Fibroblast of lung (primary cell): ENCODE results near the gene ING5. TPM values are rescaled to one million over a fixed set of nuclear protein-coding genes. Genes with fewer than 3 reads are reported as not detected.

Source experiments
- DNase-seq, 2 donors: peaks; one replicate each; pipeline versions ENCODE4 v3.0.0 to v3.0.0-alpha.2; 2010; ENCODE audit warnings: low read depth in 2 of 2
- H2AFZ ChIP-seq: 2 replicates; pipeline ENCODE4 v1.5.1; 2012; ENCODE audit warnings: low read length, control low read depth, inconsistent platforms
- H3K27ac ChIP-seq: 2 replicates; pipeline ENCODE4 v1.5.1; 2011; ENCODE audit warnings: low read length, control low read depth; ENCODE audit not compliant: insufficient read depth
- H3K27me3 ChIP-seq: 2 replicates; pipeline ENCODE4 v1.5.1; 2011; ENCODE audit warnings: mild to moderate bottlenecking, low read length; ENCODE audit not compliant: control insufficient read depth, insufficient read depth
- H3K36me3 ChIP-seq: 2 replicates; pipeline ENCODE4 v1.5.1; 2011; ENCODE audit warnings: low read length; ENCODE audit not compliant: control insufficient read depth, insufficient read depth
- H3K4me1 ChIP-seq: 2 replicates; pipeline ENCODE4 v1.5.1; 2011; ENCODE audit warnings: low read length; ENCODE audit not compliant: control insufficient read depth, insufficient read depth; ENCODE audit errors: extremely low read depth
- H3K4me2 ChIP-seq: 2 replicates; pipeline ENCODE4 v1.5.1; 2011; ENCODE audit warnings: low read length, control low read depth; ENCODE audit not compliant: insufficient read depth; ENCODE audit errors: extremely low read depth
- H3K4me3 ChIP-seq, 4 experiments: fragments of 200-600 bp in 1 of 4; sonication (generic) in 1 of 4; replicated peaks in 1 of 4; 2 replicates each; pipeline ENCODE4 v1.5.1; 2011 to 2016; ENCODE audit warnings: low read length in 4 of 4, low read depth in 3 of 4, mild to moderate bottlenecking in 3 of 4, control low read depth in 2 of 4, inconsistent platforms in 1 of 4, mixed read lengths in 1 of 4; ENCODE audit not compliant: insufficient read depth in 1 of 4; ENCODE audit errors: control extremely low read depth in 1 of 4
- H3K79me2 ChIP-seq: 2 replicates; pipeline ENCODE4 v1.5.1; 2012; ENCODE audit warnings: mild to moderate bottlenecking, low read length, inconsistent platforms; ENCODE audit not compliant: control insufficient read depth, insufficient read depth
- H3K9ac ChIP-seq: 2 replicates; pipeline ENCODE4 v1.5.1; 2011; ENCODE audit warnings: mild to moderate bottlenecking, low read length, control low read depth; ENCODE audit not compliant: insufficient read depth
- H3K9me3 ChIP-seq: 2 replicates; pipeline ENCODE4 v1.5.1; 2012; ENCODE audit warnings: low read depth, low read length; ENCODE audit not compliant: control insufficient read depth, insufficient read depth
- H4K20me1 ChIP-seq: 2 replicates; pipeline ENCODE4 v1.5.1; 2011; ENCODE audit warnings: low read length; ENCODE audit not compliant: control insufficient read depth, insufficient read depth; ENCODE audit errors: extremely low read depth
- CTCF ChIP-seq, 2 donors: IDR thresholded peaks in 1 of 2; conservative IDR thresholded peaks in 1 of 2; 1 replicate in 1 of 2; 2 replicates in 1 of 2; pipeline ENCODE4 v1.5.1; 2011 to 2012; ENCODE audit warnings: low read length in 2 of 2, control low read depth in 1 of 2, inconsistent platforms in 1 of 2, low read depth in 1 of 2, mild to moderate bottlenecking in 1 of 2
- EZH2 ChIP-seq: IDR thresholded peaks from 2 replicates; pipeline ENCODE4 v1.5.1; 2012; ENCODE audit warnings: low read length, control low read depth, mild to moderate bottlenecking; ENCODE audit errors: missing control alignments
- polyA plus RNA-seq, 2 donors: library from polyadenylated mRNA; depleted of rRNA in 1 of 2; stranded (reverse) in 1 of 2; unstranded in 1 of 2; fragments of >200 nt; gene quantifications; 2 replicates each; pipeline ENCODE4 v1.2.1, GENCODE V29; 2011 to 2012; ENCODE audit warnings: missing spikeins in 1 of 2
- total RNA-seq: library from RNA; depleted of rRNA; stranded (reverse); fragments of >200 nt; gene quantifications from 2 replicates; pipeline ENCODE4 v1.2.1, GENCODE V29; 2014

The ING5 gene
- total and polyA plus RNA-seq, 2 donors (not counting 1 experiment from before 2014, with no cell fraction given): 17.4 to 27.4 TPM

GRCh38 chr2:241724259-241724974, 22.6 kb downstream of the ING5 start:
- no peaks in the 10 kb centered on the region for H3K27me3 ChIP-seq

DNA sequence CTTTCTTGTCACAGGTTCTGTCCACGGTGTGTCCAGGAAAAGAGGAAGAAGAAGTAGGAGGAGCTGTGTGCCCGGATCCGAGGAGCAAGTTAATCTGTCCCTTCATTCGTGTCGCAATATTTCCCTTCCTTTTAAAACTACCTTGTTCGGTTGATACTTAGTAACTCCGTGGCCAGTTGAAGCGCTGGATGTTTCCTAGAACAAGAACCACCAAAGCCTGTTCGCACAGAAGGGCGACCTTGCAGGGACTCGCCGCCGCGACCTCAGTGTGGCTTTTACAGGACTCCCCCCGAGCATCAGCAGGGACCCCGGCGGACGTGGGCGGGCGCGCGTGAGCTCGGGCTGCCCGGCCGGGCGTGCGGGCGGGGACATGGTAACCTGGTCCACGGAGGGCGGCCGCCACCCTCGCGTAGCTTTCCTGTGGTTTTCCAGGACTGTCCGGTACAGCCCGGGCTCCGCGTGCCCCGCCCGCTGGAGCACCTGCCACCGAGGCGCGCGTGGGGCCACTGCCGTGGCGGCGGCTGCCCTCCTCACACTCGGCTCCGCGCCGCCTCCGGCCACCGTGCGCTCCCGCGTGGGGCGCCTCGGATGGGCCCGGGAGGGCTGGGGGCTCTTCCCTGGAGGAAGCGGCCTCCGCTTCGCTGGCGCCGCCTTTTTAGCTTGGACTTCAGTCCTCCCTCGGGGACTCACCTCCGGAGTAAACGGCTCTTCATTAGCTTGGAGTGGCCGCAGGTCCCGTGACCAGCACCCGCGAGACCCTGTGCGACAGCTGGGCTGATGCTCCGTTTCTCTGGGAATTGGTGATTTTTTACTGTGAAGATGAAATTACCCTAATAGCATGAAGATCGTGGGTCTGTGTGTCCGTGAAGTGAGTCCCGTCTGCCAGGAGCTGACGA, 23.4 kb downstream of the ING5 start:
- H3K79me2 ChIP-seq: no peaks in the 10 kb centered on the region
- H3K4me1 ChIP-seq: no peaks in the 10 kb centered on the region
- TF ChIP-seq EZH2: no peak
- TF ChIP-seq CTCF (conservative IDR thresholded peaks at IDR 0.05 in 1 of 2, IDR thresholded peaks at IDR 0.05 in 1 of 2; ENCODE audit: low read depth in 1 of 2, low read length in 2 of 2): no peak
- H3K4me3 ChIP-seq: no peak overlapping the region
- H3K36me3 ChIP-seq: peaks cover 11% of the 10 kb centered on the region
- H3K9ac ChIP-seq: no peak overlapping the region
- H4K20me1 ChIP-seq: no peaks in the 10 kb centered on the region
- H3K27me3 ChIP-seq: no peaks in the 10 kb centered on the region
- DNase-seq: no peak
- H2AFZ ChIP-seq: no peak overlapping the region
- H3K4me2 ChIP-seq: no peak overlapping the region
- H3K9me3 ChIP-seq: no peaks in the 10 kb centered on the region
- H3K27ac ChIP-seq: no peak overlapping the region

More at GRCh38 chr2:241724259-241724974, 22.6 kb downstream of the ING5 start:
- Histone ChIP-seq H3K79me2 (no peaks in the 10 kb centered on the region), H3K9me3 (no peaks in the 10 kb centered on the region), H4K20me1 (no peaks in the 10 kb centered on the region), H3K4me1 (no peaks in the 10 kb centered on the region), H3K4me3 (no peak overlapping the region), H3K9ac (no peak overlapping the region), H3K4me2 (no peak overlapping the region), H3K27ac (no peak overlapping the region), H2AFZ (no peak overlapping the region), H3K36me3 (peaks cover 16% of the 10 kb centered on the region)
- no peak for DNase-seq
- TF ChIP-seq CTCF (conservative IDR thresholded peaks at IDR 0.05 in 1 of 2, IDR thresholded peaks at IDR 0.05 in 1 of 2; ENCODE audit: low read depth in 1 of 2, low read length in 2 of 2): peak in 1 of 2 donors; percentile 12
- TF ChIP-seq EZH2: no peak

DNA sequence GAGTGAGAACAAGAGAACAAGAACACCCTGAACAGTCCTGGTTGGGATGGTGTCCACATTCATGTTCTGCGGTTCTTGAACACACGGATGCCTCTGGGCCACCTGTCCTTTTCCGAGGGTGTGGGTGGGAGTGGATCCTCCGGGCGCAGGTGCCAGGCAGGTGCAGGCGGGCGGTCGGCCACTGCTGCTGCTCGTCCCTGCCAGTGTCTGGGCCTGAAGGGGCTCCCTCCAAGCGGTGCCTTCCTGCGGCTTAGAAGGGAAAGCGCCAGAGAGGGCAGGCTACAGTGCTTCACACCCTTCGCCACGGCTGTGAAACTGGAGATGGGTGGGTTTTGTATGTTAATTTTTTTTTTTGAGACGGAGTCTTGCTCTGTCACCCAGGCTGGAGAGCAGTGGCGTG, 24.6 kb downstream of the ING5 start:
- no peaks in the 10 kb centered on the region for H4K20me1 ChIP-seq
- H2AFZ ChIP-seq: no peak overlapping the region
- no peak overlapping the region for H3K27ac ChIP-seq
- no peak overlapping the region for H3K4me2 ChIP-seq
- no peaks in the 10 kb centered on the region for H3K27me3 ChIP-seq
- H3K36me3 ChIP-seq: peaks cover 6% of the 10 kb centered on the region
- H3K4me3 ChIP-seq: no peak overlapping the region
- no peaks in the 10 kb centered on the region for H3K79me2 ChIP-seq
- H3K9ac ChIP-seq: no peak overlapping the region
- DNase-seq: no peak
- H3K9me3 ChIP-seq: no peaks in the 10 kb centered on the region
- no peaks in the 10 kb centered on the region for H3K4me1 ChIP-seq
- TF ChIP-seq CTCF (conservative IDR thresholded peaks at IDR 0.05 in 1 of 2, IDR thresholded peaks at IDR 0.05 in 1 of 2; ENCODE audit: low read depth in 1 of 2, low read length in 2 of 2): no peak
- no peak for TF ChIP-seq EZH2
